ENCODE measurements around the gene LRRC37A3. TPM values are rescaled to one million over a fixed set of nuclear protein-coding genes. Genes with fewer than 3 reads are reported as not detected.
"Not testable (repeated sequence)": the region's sequence is repeated elsewhere in the genome, so short reads cannot be mapped to it uniquely, and the experiment has no call there.

Gene LRRC37A3
- total RNA-seq, 1 experiment from 2014 or later = 13.3 TPM

DNA sequence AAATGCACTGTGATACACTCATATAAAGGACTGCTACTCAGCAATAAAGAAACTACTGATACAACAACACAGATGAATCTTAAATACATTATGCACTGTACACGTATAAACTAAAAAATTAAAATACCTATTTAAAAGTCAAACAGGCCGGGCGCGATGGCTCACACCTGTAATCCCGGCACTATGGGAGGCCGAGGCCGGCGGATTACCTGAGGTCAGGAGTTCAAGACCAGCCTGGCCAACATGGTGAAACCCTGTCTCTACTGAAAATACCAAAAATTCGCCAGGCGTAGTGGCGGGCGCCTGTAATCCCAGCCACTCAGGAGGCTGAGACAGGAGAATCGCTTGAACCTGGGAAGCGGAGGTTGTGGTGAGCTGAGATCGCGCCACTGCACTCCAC is 1.7 kb downstream of the LRRC37A3 start:
- in situ Hi-C loops (cut with HindIII; ENCODE audit: low pct_unique_long_range_greater_than_20kb, low sequenced_read_pairs); intact Hi-C loops (cut with micrococcal nuclease; ENCODE audit: unreplicated experiment); BruUV-seq (replicated peaks); H3K36me3 ChIP-seq (ENCODE audit: control insufficient read depth, insufficient read depth, low read length); H3K9me3 ChIP-seq (ENCODE audit: control insufficient read depth, insufficient read depth, low read depth, low read length); H3K4me1 ChIP-seq (ENCODE audit: control insufficient read depth, insufficient read depth, low read length); H3K27ac ChIP-seq (ENCODE audit: low read length); H3K4me3 ChIP-seq (ENCODE audit: low read depth in 2 of 2, low read length in 2 of 2); CTCF ChIA-PET; DNase-seq (ENCODE audit: low read depth, low spot score); POLR2A ChIA-PET; H3K27me3 ChIP-seq (ENCODE audit: control insufficient read depth, insufficient read depth, low read length); ATAC-seq: not testable (repeated sequence)

DNA sequence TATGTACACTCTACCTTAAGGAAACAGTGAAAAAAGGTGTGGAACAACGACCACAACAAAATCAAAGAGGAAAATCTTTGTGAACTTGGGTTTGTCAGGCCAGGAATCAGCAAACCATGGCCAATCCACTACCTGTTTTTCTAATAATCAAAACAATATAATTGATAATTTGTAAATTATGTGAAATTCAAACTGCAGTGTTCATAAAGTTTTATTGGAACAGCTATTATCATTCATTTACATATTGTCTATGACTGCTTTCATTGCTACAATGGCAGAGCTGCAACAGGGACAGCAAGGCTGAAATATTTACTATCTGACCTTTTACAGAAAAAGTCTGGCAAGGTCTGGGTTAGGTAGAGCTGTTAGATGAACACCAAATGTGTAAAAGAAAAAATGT is 4.0 kb downstream of the LRRC37A3 start:
- H3K27me3 ChIP-seq (ENCODE audit: control insufficient read depth, insufficient read depth, low read length); H3K9me3 ChIP-seq (ENCODE audit: control insufficient read depth, insufficient read depth, low read depth, low read length); H3K4me1 ChIP-seq (ENCODE audit: control insufficient read depth, insufficient read depth, low read length); H3K4me3 ChIP-seq (ENCODE audit: low read depth in 2 of 2, low read length in 2 of 2); H3K27ac ChIP-seq (ENCODE audit: low read length); BruUV-seq (replicated peaks); POLR2A ChIA-PET; in situ Hi-C loops (cut with HindIII; ENCODE audit: low pct_unique_long_range_greater_than_20kb, low sequenced_read_pairs); H3K36me3 ChIP-seq (ENCODE audit: control insufficient read depth, insufficient read depth, low read length); ATAC-seq; CTCF ChIA-PET; intact Hi-C loops (cut with micrococcal nuclease; ENCODE audit: unreplicated experiment); DNase-seq (ENCODE audit: low read depth, low spot score): not testable (repeated sequence)

DNA sequence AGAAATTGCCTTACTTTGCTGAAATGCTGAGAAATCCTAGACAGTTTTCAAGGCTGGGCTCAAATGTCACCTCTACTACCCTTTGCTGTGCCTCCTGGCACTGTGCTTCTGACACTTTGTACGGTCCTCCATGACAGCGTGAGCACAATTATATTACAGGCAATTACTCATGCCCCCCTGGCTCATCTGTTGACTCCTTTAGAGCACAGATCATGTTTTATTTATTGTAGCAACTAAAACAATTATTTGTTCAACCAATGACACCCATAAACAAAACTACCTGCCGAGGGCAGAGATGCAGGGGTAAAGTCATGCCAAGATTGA is 9.1 kb downstream of the LRRC37A3 start:
- intact Hi-C loops (cut with micrococcal nuclease; ENCODE audit: unreplicated experiment); BruUV-seq (replicated peaks); H3K4me1 ChIP-seq (ENCODE audit: control insufficient read depth, insufficient read depth, low read length); in situ Hi-C loops (cut with HindIII; ENCODE audit: low pct_unique_long_range_greater_than_20kb, low sequenced_read_pairs); CTCF ChIA-PET; POLR2A ChIA-PET; H3K27ac ChIP-seq (ENCODE audit: low read length); ATAC-seq; DNase-seq (ENCODE audit: low read depth, low spot score); H3K4me3 ChIP-seq (ENCODE audit: low read depth in 2 of 2, low read length in 2 of 2); H3K27me3 ChIP-seq (ENCODE audit: control insufficient read depth, insufficient read depth, low read length); H3K36me3 ChIP-seq (ENCODE audit: control insufficient read depth, insufficient read depth, low read length); H3K9me3 ChIP-seq (ENCODE audit: control insufficient read depth, insufficient read depth, low read depth, low read length): not testable (repeated sequence)

DNA sequence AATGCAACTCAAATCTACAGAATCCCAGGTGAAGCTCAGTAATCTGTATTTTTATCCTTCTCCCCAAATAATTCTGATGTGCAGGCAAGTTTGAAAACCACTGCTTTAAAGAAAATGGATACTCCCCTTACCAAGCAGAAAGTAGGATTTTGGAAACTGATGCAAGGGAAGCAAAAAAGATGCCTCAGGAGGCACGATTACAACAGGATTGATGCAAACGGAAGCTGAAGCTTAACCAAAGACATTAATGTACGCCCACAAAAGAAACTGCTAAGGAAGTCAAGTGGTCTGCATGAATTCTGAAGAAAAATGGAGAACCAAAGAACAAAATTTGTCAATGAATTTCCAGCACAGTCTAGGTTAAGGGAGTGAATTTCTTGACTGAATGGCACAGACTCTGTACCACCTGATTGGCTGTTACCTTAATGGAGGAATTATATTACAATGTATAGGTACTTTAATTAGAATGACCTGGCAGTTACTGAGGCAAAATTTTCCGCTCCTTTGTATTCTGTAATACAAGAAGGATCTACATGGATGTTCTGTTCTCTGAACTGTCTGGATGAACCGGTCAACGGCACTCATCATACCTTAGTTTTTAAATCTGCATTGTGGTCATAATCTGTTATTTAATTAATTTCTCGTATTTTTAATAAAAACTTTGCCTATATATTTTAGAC is 9.6 kb downstream of the LRRC37A3 start:
- H3K27me3 ChIP-seq (ENCODE audit: control insufficient read depth, insufficient read depth, low read length); in situ Hi-C loops (cut with HindIII; ENCODE audit: low pct_unique_long_range_greater_than_20kb, low sequenced_read_pairs); intact Hi-C loops (cut with micrococcal nuclease; ENCODE audit: unreplicated experiment); H3K4me1 ChIP-seq (ENCODE audit: control insufficient read depth, insufficient read depth, low read length); POLR2A ChIA-PET; H3K36me3 ChIP-seq (ENCODE audit: control insufficient read depth, insufficient read depth, low read length); CTCF ChIA-PET; H3K9me3 ChIP-seq (ENCODE audit: control insufficient read depth, insufficient read depth, low read depth, low read length); DNase-seq (ENCODE audit: low read depth, low spot score); H3K4me3 ChIP-seq (ENCODE audit: low read depth in 2 of 2, low read length in 2 of 2); H3K27ac ChIP-seq (ENCODE audit: low read length); ATAC-seq: not testable (repeated sequence)
- TSS peak; percentile 63 for BruUV-seq (replicated peaks)

DNA sequence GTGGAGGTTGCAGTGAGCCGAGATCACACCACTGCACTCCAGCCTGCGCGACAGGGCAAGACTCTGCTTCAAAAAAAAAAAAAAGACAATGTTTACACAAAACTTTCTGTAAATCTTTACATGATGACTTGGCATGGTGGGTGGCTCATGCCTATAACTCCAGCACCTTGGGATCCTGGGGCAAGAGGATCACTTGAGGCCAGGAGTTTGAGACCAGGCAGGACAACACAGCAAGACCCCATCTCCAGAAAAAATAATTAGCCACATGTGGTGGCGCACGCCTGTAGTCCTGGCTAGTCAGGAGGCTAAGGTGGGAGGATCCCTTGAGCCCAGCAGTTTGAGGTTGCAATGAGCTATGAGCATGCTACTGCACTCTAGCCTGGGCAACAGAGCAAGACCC is 15.2 kb downstream of the LRRC37A3 start:
- BruUV-seq (replicated peaks) = TSS peak; percentile 48
- CTCF ChIA-PET; H3K27me3 ChIP-seq (ENCODE audit: control insufficient read depth, insufficient read depth, low read length); H3K27ac ChIP-seq (ENCODE audit: low read length); ATAC-seq; intact Hi-C loops (cut with micrococcal nuclease; ENCODE audit: unreplicated experiment); H3K4me3 ChIP-seq (ENCODE audit: low read depth in 2 of 2, low read length in 2 of 2); H3K36me3 ChIP-seq (ENCODE audit: control insufficient read depth, insufficient read depth, low read length); in situ Hi-C loops (cut with HindIII; ENCODE audit: low pct_unique_long_range_greater_than_20kb, low sequenced_read_pairs); H3K4me1 ChIP-seq (ENCODE audit: control insufficient read depth, insufficient read depth, low read length); H3K9me3 ChIP-seq (ENCODE audit: control insufficient read depth, insufficient read depth, low read depth, low read length); POLR2A ChIA-PET; DNase-seq (ENCODE audit: low read depth, low spot score): not testable (repeated sequence)

DNA sequence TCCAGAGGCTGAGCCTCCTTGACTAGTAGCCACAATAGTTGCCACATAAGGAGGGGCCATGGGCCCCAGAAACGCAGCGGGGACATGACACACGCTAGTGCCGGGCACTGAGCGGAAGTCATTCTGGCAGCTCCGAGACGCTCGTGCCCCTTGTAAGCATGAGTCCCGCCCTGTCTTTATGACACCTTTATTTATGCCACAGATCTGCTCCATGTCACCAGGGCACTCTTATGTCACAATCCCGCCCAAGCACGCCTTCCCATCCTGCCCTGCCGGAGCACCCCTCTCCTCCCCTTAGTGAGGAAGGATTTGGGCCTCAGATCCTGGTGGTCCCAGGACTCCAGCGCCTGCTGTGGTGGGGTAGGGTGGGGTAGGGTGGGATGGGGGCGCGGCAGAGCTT is 22.1 kb downstream of the LRRC37A3 start:
- H3K27ac ChIP-seq (ENCODE audit: low read length); intact Hi-C loops (cut with micrococcal nuclease; ENCODE audit: unreplicated experiment); in situ Hi-C loops (cut with HindIII; ENCODE audit: low pct_unique_long_range_greater_than_20kb, low sequenced_read_pairs); H3K4me3 ChIP-seq (ENCODE audit: low read depth in 2 of 2, low read length in 2 of 2); H3K9me3 ChIP-seq (ENCODE audit: control insufficient read depth, insufficient read depth, low read depth, low read length); DNase-seq (ENCODE audit: low read depth, low spot score); ATAC-seq; CTCF ChIA-PET; BruUV-seq (replicated peaks); H3K4me1 ChIP-seq (ENCODE audit: control insufficient read depth, insufficient read depth, low read length); POLR2A ChIA-PET; H3K36me3 ChIP-seq (ENCODE audit: control insufficient read depth, insufficient read depth, low read length); H3K27me3 ChIP-seq (ENCODE audit: control insufficient read depth, insufficient read depth, low read length): not testable (repeated sequence)

DNA sequence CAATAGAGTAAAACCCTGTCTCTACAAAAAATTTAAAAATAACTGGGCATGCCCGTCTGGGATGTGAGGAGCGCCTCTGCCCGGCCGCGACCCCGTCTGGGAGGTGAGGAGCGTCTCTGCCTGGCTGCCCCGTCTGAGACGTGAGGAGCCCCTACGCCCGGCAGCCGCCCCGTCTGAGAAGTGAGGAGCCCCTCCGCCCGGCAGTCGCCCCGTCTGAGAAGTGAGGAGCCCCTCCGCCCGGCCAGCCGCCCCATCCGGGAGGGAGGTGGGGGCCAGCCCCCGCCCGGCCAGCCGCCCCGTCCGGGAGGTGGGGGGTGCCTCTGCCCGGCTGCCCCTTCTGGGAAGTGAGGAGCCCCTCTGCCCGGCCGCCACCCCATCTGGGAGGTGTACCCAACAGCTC is 45.1 kb downstream of the LRRC37A3 start:
- ATAC-seq; CTCF ChIA-PET; H3K4me3 ChIP-seq (ENCODE audit: low read depth in 2 of 2, low read length in 2 of 2); H3K27me3 ChIP-seq (ENCODE audit: control insufficient read depth, insufficient read depth, low read length); H3K4me1 ChIP-seq (ENCODE audit: control insufficient read depth, insufficient read depth, low read length); intact Hi-C loops (cut with micrococcal nuclease; ENCODE audit: unreplicated experiment); BruUV-seq (replicated peaks); POLR2A ChIA-PET; H3K9me3 ChIP-seq (ENCODE audit: control insufficient read depth, insufficient read depth, low read depth, low read length); H3K36me3 ChIP-seq (ENCODE audit: control insufficient read depth, insufficient read depth, low read length); DNase-seq (ENCODE audit: low read depth, low spot score); H3K27ac ChIP-seq (ENCODE audit: low read length); in situ Hi-C loops (cut with HindIII; ENCODE audit: low pct_unique_long_range_greater_than_20kb, low sequenced_read_pairs): not testable (repeated sequence)
